H1 (cell line): Measurements from ENCODE around the gene PANX1.

Experiments
- ASH2L ChIP-seq: fragments of 200-600, 300-600 bp; sonication (generic); IDR thresholded peaks from one replicate; pipeline ENCODE4 v1.7.1; 2017; ENCODE audit warnings: low read length
- JUN ChIP-seq: IDR thresholded peaks from 2 replicates; pipeline ENCODE4 v1.6.1; 2011; ENCODE audit warnings: low read depth, mild to moderate bottlenecking, improper control_type of control experiment, low read length
- RAD21 ChIP-seq, 2 experiments: IDR thresholded peaks in 1 of 2; conservative IDR thresholded peaks in 1 of 2; 2 replicates each; pipeline ENCODE4 v1.6.1; 2011; ENCODE audit warnings: low read depth in 2 of 2, low read length in 2 of 2, improper control_type of control experiment in 1 of 2, inconsistent platforms in 1 of 2, mild to moderate bottlenecking in 1 of 2, moderate library complexity in 1 of 2
- TEAD4 ChIP-seq: IDR thresholded peaks from 2 replicates; pipeline ENCODE4 v1.6.1; 2012; ENCODE audit warnings: low read depth, low read length, inconsistent platforms, mixed read lengths
- ZNF274 ChIP-seq: IDR thresholded peaks from 2 replicates; pipeline ENCODE4 v1.7.0; 2012; ENCODE audit warnings: low read length, borderline replicate concordance; ENCODE audit errors: extremely low read depth
- TF ChIP-seq, protein P1 (sequence below), 3 experiments: IDR thresholded peaks; 1 replicate in 2 of 3; 2 replicates in 1 of 3; pipeline versions ENCODE4 v1.5.1 to v1.6.1; 2011; ENCODE audit warnings: low read length in 3 of 3, mild to moderate bottlenecking in 3 of 3, inconsistent platforms in 2 of 3, low read depth in 1 of 3, moderate library complexity in 1 of 3; ENCODE audit not compliant: insufficient read depth in 1 of 3; ENCODE audit errors: control extremely low read depth in 1 of 3
- TF ChIP-seq, protein P2 (sequence below): IDR thresholded peaks from 2 replicates; pipeline ENCODE4 v1.6.1; 2012; ENCODE audit warnings: inconsistent platforms
- TF ChIP-seq, protein P3 (sequence below): IDR thresholded peaks from 2 replicates; pipeline ENCODE4 v1.6.1; 2012; ENCODE audit warnings: low read length, inconsistent platforms

DNA sequence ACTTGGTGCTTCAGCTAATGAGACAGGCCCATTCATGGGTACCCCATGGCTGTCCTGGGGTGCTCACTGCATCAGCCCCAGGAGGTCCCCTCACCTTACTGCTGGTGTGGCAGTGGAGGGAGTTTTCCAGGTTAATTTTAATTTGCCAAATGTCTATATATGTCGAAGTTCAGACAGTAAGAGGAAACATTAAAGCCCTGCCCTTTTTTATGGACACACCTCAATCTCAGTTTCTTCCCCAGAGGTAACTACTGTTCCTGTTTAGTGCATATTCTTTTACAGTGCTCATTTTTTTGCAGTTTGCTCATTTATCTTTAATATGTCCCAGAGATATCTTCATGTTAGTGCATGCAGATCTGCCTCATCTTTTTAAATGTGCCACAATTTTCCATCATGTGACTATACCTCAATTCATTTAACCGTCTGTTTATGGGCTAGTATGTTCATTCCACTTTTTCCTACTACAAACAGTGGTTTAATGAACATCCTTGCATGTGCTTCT is 11.6 kb downstream of the PANX1 start:
- TF ChIP-seq, protein P1, sequence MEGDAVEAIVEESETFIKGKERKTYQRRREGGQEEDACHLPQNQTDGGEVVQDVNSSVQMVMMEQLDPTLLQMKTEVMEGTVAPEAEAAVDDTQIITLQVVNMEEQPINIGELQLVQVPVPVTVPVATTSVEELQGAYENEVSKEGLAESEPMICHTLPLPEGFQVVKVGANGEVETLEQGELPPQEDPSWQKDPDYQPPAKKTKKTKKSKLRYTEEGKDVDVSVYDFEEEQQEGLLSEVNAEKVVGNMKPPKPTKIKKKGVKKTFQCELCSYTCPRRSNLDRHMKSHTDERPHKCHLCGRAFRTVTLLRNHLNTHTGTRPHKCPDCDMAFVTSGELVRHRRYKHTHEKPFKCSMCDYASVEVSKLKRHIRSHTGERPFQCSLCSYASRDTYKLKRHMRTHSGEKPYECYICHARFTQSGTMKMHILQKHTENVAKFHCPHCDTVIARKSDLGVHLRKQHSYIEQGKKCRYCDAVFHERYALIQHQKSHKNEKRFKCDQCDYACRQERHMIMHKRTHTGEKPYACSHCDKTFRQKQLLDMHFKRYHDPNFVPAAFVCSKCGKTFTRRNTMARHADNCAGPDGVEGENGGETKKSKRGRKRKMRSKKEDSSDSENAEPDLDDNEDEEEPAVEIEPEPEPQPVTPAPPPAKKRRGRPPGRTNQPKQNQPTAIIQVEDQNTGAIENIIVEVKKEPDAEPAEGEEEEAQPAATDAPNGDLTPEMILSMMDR (IDR thresholded peaks at IDR 0.05; ENCODE audit: control extremely low read depth in 1 of 3, insufficient read depth in 1 of 3, low read depth in 1 of 3, low read length in 3 of 3) = no peak
- TF ChIP-seq, protein P2, sequence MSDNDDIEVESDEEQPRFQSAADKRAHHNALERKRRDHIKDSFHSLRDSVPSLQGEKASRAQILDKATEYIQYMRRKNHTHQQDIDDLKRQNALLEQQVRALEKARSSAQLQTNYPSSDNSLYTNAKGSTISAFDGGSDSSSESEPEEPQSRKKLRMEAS = no peak
- TF ChIP-seq RAD21 (IDR thresholded peaks at IDR 0.05 in 1 of 2, conservative IDR thresholded peaks at IDR 0.05 in 1 of 2; ENCODE audit: low read depth in 2 of 2, low read length in 2 of 2) (no peak), JUN (no peak), TEAD4 (no peak), ASH2L (no peak), ZNF274 (no peak)
- TF ChIP-seq, protein P3, sequence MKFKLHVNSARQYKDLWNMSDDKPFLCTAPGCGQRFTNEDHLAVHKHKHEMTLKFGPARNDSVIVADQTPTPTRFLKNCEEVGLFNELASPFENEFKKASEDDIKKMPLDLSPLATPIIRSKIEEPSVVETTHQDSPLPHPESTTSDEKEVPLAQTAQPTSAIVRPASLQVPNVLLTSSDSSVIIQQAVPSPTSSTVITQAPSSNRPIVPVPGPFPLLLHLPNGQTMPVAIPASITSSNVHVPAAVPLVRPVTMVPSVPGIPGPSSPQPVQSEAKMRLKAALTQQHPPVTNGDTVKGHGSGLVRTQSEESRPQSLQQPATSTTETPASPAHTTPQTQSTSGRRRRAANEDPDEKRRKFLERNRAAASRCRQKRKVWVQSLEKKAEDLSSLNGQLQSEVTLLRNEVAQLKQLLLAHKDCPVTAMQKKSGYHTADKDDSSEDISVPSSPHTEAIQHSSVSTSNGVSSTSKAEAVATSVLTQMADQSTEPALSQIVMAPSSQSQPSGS = no peak
